ENCODE data around the gene NPR1. TPM values are rescaled to one million over a fixed set of nuclear protein-coding genes. Genes with fewer than 3 reads are reported as not detected.
"Not testable (repeated sequence)": the region's sequence is repeated elsewhere in the genome, so short reads cannot be mapped to it uniquely, and the experiment has no call there.

Gene NPR1
- total RNA-seq, 1 experiment from 2014 or later = 3.3 TPM

DNA sequence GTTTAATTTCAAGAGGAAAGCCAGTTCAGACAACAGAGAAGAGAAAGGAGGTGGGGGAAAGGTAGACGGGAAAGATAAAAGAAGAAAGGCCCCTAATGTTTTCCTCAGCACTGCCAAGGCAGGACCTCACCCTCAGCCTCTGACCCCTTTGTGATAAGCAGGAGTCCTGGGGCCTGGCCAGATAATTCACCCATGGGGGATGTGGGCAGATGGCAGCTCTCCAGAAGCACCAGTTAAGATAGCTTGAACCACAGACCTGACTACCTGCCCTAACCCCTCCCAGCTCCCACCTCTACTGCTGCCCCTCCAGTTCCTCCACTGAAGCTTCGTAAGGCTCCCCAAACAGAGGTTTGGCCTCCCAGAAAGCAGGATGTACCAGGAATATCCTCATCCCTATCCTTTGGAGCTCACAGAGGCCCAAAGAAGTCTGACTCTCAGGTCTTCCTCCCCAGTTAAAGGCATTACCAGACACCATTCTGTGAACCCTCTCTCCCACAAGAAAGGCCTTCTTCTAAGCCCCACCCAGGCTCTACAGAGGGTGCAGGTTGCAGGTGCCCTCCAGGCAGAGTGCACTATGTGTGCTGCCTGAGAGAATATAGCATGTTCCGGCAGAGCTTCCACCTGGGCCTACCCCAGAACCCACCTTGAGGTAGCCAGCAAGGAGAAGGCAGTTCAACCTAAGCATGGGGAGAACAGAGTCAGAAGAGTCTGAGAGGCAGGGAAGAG, 29.2 kb upstream of the NPR1 start:
- no peak for DNase-seq (ENCODE audit: extremely low read depth, low read depth)

DNA sequence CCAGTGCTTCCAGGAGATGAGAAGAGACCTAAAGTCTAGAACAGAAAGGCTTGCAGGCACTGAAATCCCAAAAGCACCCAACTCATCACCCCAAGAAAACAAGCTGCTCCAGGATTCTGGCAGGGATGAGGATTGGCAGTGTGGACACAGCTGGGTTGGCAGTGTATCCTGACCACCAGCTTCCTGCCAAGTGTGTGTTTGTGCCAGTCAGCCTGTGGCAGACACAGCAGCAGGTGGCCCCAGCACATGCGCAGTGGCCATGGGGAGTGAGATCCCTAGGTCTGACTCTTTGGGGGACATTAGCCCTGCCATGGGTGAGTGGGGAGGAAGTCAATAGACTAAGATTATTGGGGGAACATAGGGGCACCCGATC, 28.6 kb upstream of the NPR1 start:
- DNase-seq (ENCODE audit: extremely low read depth, low read depth) = no peak

DNA sequence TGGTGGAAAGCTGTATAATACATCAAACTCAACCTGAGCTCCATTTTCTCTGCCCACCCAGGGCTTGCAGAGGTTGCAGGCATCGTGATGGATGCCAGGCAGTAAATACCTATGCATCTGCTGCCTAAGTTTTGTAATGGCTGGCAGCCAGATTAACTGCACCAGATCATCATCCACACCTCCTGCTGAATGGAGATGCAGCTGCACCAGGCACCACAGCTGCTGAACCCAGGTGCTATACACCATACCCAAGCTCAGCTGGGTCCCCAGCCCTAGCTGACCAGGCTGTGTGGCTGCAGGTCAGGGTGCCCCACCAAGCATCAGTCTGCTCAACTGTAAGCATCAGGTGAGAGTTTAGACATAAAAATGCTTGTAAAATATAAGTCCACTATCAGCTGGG, 26.7 kb upstream of the NPR1 start:
- DNase-seq (ENCODE audit: extremely low read depth, low read depth) = no peak

DNA sequence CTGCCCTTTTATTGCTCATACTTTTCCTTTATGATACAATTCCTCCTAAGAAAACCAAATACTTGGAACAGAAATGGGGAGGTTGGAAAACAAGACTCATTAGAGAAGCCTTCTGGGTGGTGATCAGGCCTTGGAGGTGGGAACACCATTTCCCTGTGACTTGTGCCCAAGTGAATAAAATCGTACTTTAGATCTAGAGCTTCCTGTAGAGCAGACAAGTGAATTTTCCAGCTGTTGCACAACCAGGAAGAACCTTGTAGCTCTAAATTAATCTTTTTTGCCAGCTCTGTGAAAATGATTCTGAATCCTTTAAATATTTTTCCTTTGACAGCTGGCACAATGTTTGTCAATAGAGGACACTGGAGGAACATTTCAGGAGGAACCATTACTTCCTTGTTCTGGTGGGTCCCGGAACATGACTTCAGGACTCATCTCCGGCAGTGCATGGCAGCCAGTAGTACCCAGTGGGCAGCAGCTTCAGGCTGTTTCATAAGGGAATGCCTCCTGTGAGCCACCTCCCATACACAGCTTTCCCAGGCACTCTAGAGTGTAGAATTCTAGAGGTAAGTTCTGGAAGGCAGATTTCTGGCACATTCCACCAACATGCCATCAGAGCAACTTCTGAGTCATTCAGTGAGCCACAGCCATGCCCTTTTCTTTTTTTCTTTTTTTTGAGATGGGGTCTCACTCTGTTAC, 25.5 kb upstream of the NPR1 start:
- no peak for DNase-seq (ENCODE audit: extremely low read depth, low read depth)

DNA sequence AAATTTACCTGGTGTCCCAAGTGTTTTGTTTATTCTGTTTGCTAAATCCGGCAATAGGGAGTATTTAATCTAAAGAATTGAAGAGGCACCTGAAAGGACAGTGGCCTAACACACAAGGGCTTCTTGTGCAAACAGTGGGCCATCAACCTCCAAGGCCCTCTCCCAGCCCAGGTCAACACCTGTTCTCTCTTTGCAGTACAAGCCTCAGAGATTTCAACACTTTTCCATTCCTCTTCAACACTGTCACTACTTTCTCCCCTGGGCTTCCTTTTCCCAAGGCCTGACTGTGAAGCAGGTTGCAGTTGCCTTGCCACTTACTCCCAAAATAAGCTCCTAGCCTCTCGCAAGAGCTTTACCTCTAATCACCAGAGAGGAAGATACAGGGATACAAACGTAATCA, 23.2 kb upstream of the NPR1 start:
- DNase-seq (ENCODE audit: extremely low read depth, low read depth) = no peak

DNA sequence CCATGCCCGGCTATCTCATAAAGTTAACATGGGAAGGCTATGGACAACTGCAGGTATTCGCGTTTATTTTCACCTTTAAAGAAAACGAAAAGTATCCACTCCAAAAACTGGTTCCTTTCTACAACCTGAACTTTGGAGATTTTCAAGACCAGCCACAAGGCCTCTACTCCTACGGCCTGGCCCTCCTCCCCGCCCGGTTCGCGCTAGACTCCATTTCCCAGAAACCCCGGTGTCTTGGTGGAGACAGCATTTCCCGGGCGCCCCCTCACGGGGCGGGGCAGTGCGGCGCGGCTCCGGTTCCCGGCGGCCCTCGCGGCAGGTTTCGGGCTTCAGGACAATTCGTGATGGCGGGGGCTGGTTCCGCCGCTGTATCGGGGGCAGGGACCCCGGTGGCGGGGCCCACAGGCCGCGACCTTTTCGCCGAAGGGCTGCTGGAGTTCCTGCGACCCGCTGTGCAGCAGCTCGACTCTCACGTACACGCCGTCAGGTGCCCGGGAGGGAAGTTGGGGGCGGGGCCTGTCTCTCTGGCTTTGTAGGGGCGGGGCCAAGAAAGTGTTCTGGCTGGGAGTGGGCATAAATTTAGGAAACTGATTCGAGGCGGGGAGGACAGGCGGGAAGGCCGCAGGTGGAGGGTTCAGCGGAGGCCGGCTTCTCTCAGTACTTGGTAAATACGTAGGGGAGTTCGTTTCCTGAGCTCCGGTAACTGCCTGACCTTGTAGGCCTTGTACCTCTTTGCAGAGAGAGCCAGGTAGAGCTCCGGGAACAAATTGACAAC, 19.9 kb upstream of the NPR1 start, which contains the start of gene SNAPIN:
Gene SNAPIN, plus strand, starts transcription at position 304 of the 775 bp plus-strand sequence. Its CDS starts 41 bp downstream, at position 345.
- peak; percentile 89 for DNase-seq (ENCODE audit: extremely low read depth, low read depth)

DNA sequence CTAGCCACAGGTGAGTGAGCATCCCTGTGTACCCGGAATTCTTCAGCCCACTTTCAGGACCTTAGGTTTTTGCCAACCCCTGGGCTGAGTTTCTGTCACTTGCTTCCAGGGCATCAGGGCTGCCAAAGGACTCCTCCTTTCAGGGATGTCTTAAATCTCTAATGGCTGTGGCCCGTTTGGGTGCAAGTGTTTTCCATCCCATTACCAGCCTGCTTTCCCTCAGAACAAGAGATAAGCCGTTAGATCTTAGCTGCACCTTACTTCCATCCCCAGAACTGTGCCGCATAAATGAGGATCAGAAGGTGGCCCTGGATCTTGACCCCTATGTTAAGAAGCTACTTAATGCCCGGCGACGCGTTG, 19.3 kb upstream of the NPR1 start:
- no peak for DNase-seq (ENCODE audit: extremely low read depth, low read depth)

DNA sequence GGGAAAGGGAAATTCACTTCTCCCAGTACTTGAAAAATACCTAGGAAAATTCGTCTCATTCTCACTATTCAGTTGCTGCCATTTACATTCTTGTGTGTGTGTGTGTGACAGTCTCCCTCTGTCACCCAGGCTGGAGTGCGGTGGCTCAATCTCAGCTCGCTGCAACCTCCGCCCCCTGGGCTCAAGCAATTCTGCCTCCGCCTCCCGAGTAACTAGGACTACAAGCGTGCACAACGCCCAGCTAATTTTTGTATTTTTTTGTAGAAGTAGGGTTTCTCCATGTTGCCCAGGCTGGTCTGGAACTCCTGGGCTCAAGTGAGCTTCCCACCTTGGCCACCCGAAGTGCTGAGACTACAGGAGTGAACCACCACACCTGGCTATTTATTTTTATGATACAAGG, 18.8 kb upstream of the NPR1 start:
- no peak for DNase-seq (ENCODE audit: extremely low read depth, low read depth)

DNA sequence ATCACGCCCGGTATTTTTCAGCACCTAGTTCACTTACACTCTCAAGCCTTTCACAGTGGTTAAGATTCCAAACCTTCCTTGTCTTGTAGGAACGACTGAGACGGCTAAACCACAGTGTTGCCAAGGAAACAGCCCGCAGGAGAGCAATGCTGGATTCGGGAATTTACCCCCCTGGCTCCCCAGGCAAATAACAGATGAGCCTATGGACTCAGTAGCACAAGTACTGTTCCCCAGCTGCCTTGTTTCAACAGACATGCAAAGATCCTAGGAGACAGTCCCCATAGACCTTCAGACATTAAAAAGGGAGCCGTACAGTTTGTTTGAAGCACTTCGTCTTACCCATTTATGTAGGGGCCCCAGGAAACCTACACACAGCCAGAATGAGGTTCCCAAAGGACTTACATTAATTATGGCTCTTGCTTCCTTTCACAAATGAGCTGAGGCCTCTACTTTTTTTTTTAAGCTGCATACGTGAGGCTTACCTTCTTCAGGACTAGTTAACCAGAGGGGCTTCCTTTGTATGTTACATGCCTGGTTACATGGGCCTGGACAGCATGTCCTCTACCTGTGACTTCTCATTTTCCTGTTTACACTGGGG, 17.3 kb upstream of the NPR1 start:
- no peak for DNase-seq (ENCODE audit: extremely low read depth, low read depth)

DNA sequence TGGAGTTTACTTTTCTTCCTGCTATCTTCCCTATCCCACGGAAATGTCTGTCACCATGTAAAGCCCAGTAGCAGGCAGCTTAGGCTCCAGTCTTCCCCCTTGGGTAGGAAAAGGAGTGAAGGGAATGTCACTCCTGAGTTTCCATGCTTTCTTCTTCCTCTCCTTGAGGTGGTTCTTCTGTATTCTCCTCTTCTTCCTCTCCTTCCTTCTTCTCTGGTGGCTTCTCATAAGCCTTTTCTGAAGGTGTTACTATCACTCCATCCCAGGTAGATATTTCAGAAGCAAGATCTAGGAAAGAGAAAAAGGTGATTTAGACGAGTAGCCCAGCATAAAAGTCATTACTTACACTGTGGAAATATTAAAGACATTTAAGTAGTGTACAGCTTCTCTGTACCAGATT, 16.2 kb upstream of the NPR1 start:
- no peak for DNase-seq (ENCODE audit: extremely low read depth, low read depth)

DNA sequence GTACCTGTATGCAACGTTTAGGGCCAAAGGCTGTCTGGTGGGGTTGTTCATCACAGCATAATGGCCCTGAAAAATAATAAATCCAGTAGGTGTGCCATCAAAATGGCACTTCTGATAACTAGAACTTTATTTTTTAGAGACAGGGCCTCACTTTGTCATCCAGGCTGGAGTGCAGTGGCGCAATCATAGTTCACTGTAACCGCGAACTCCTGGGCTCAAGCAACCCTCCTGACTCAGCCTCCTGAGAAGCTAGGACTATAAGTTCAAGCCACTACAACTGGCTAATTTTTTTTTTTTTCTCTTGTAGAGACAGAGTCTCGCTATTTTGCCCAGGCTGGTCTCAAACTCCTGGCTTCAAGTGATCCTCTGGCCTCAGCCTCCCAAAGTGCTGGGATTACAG, 15.3 kb upstream of the NPR1 start:
- DNase-seq (ENCODE audit: extremely low read depth, low read depth) = no peak

DNA sequence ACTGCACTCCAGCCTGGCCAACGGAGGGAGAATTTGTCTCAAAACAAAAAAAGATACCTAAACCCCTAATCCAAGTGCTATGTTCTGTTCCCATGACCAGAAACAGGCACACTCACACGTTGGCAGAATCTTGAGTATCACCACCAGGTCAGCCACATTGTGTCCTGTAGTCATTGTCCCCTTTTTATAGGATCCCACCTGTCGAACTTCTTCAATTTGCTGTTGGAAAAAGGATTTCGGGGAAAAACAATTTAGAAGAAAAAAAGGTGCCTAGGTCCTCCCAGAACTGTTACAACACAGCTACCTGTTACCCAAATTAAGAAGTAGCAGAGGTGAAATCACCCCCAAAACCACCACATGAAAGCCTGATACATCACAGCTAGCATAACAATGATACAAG, 11.0 kb upstream of the NPR1 start:
- DNase-seq (ENCODE audit: extremely low read depth, low read depth) = no peak

DNA sequence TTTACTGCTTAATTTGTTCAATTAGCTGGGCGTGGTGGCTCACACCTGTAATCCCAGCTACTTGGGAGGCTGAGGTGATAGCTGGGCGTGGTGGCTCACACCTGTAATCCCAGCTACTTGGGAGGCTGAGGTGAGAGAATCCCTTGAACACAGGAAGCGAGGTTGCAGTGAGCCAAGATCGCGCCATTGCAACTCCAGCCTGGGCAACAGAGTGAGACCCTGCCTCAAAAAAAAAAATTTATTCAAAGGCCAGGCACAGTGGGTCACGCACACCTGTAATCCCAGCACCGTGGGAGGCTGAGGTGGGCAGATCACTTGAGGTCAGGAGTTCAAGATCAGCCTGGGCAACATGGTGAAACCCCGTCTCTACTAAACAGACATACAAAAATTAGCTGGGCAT, 9.8 kb upstream of the NPR1 start:
- not testable (repeated sequence) for DNase-seq (ENCODE audit: extremely low read depth, low read depth)

DNA sequence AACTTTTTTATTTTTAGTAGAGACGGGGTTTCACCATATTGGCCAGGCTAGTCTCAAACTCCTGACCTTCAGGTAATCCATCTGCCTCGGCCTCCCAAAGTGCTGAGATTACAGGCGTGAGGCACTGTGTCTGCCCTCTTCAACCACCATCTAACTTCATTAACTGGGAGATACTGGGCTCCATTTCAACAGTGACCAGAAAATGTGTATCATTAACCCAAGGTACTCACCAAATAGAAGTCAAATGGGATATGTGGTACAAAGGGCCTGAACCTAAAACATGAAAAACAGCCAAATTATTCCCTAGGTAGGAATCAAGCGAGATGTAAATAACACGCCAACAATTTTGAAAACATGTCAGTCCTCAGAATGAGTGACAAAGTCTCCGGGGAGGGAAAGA, 8.9 kb upstream of the NPR1 start:
- no peak for DNase-seq (ENCODE audit: extremely low read depth, low read depth)

DNA sequence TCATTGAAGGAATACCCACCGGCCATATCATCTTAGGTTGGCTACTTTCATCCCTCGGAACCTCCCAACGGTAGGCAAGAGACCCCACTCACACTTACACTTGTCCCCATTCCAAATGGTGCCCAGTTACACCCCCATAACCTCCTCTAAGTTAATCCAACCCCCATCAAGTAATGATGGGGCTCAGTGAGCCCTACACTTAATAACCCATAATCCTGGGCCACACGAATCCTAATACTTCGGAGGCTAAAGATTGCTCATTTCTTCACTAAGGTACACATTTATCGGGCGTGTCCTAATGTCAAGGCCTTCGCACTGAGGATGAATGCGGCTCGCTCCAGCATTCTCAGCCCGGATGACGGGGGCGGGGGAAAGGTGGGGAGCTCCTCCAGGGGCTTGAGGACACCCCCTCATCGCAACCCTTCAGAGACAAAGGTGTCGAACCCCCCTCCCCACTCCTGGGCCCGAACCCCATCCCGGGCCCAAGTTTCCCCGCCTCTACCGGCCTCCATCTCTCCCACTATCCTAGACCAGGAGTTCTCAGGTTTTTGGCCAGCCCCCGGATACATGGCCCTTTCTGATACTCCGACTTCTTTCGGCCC, 8.1 kb upstream of the NPR1 start:
- DNase-seq (ENCODE audit: extremely low read depth, low read depth) = no peak

DNA sequence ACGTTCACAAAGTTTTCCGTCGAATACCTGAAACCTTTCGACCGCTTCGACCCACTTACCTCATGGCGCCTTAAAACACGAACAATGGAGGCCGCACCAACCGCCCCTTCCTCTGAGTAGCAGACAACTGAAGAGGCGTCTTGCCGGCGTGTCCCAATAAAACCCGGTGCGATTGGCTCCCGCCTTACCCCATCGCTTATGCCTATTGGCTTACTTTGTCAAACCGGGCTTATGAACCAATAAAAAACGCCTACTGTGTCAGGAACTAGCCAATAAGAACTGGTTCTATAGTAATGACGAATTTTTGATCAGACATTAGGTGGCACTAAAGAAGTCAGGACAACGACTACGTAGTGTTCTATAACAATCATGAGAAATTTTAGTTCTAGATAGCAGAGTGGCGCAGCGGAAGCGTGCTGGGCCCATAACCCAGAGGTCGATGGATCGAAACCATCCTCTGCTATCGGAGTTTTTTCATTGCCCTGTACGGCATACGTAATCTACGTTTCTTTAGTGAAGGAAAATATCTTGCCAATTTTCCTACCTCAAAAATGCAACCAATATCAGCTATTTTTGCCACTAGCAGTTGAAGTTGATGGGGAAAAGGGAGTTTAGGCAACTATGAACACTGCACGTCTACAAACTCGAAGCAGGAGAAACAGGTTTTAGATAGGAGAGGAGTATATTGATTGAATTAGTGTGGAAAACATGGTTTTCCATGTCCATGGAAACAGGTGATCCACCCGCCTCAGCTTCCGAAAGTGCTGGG, 7.4 kb upstream of the NPR1 start, which contains the start of gene ILF2:
Gene ILF2, minus strand, starts transcription at position 135 of the 769 bp plus-strand sequence. Its CDS starts 71 bp downstream, at position 64.
- peak; percentile 100 for DNase-seq (ENCODE audit: extremely low read depth, low read depth)

DNA sequence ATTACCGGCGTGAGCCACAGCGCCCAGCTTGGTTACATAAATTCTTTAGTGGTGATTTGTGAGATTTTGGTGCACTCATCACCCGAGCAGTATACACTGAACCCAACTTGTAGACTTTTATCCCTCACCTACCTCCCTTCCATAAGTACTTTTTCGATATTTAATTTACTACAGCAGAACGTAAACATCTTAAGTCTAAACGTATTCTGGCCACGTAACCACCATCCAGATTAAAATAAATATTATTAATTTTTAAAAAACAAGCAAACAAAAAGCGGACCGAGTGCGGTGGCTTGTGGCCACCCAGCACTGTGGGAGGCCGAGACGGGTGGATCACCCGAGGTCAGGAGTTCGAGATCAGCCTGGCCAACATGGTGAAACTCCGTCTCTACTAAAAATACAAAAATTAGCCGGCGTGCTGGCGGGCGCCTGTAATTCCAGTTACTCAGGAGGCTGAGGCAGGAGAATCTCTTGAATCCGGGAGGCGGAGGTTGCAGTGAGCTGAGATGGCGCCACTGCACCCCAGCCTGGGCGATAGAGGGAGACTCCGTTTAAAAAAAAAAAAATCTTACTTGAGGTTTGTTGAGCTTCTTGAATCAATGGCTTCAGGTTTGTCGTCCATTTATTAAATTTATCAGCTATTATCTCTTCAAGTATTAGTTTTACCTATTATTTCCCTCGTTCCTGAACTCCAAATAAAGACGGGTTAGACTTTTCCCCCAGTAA, 6.7 kb upstream of the NPR1 start:
- DNase-seq (ENCODE audit: extremely low read depth, low read depth) = not testable (repeated sequence)

DNA sequence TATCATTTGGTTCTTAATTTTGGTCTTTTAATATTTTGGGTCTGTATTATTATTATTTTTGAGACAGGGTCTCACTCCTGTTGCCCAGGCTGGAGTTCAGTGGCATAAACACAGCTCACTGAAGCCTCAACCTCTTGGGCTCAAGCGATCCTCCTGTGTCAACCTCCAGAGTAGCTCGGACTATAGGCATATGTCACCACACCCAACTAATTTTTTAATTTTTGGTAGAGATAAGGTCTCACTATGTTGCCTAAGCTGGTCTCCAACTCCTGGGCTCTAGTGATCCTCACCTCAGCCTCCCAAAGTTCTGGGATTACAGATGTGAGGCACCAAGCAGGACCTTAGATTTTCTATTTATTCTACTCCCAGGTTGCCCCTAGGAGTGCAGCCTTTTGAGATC, 5.0 kb upstream of the NPR1 start:
- DNase-seq (ENCODE audit: extremely low read depth, low read depth) = no peak
